ENCODE data around the gene ABHD12. TPM values are rescaled to one million over a fixed set of nuclear protein-coding genes. Genes with fewer than 3 reads are reported as not detected.

ABHD12 gene
- total and polyA plus RNA-seq, 2 donors (not counting 3 experiments of a cell fraction or from before 2014, with no cell fraction given): 19.2 to 36.0 TPM

- dilution Hi-C loops (cut with MboI; ENCODE audit: extremely low pct_ligation_motif_present, low sequenced_read_pairs): no loop called here
- no peaks in the 10 kb centered on the region for H3K27me3 ChIP-seq (ENCODE audit: control insufficient read depth in 2 of 2, insufficient read depth in 2 of 2, low read length in 2 of 2)
- H3K9me3 ChIP-seq (replicated peaks; ENCODE audit: control insufficient read depth, insufficient read depth, low read length): no peaks in the 10 kb centered on the region
- no peaks in the 10 kb centered on the region for H3K4me1 ChIP-seq (ENCODE audit: control insufficient read depth, extremely low read depth, insufficient read depth, low read length)
- no peaks in the 10 kb centered on the region for H3K79me2 ChIP-seq (ENCODE audit: control insufficient read depth, insufficient read depth, low read length)
- no peaks in the 10 kb centered on the region for H3K9me1 ChIP-seq (replicated peaks; ENCODE audit: control insufficient read depth, extremely low read depth, insufficient read depth, low read length)
- H4K20me1 ChIP-seq (replicated peaks; ENCODE audit: control insufficient read depth, extremely low read depth, insufficient read depth, low read length): no peaks in the 10 kb centered on the region
- ChIA-PET POLR2A (no interaction called here), CTCF (no interaction called here)
- BruUV-seq (replicated peaks): no TSS peak
- intact Hi-C loops (cut with micrococcal nuclease): no loop called here
- DNase-seq (ENCODE audit: low read depth, low spot score) (no peak), FAIRE-seq (no peak)
- H3K36me3 ChIP-seq (ENCODE audit: control insufficient read depth in 2 of 2, extremely low read depth in 1 of 2, insufficient read depth in 2 of 2, low read length in 2 of 2): peaks cover 3 to 61% of the 10 kb centered on the region in 2 experiments
- H3K9ac ChIP-seq (replicated peaks; ENCODE audit: extremely low read depth, insufficient read depth, low read length): no peak overlapping the region
- H3K4me2 ChIP-seq (ENCODE audit: insufficient read depth, low read length): no peak overlapping the region
- no peak overlapping the region for H3K27ac ChIP-seq (ENCODE audit: insufficient read depth, low read depth, low read length)
- no peak overlapping the region for H3K4me3 ChIP-seq (replicated peaks in 1 of 3; ENCODE audit: insufficient read depth in 1 of 3, low read depth in 1 of 3, low read length in 3 of 3)
- TF ChIP-seq GATA2 (IDR thresholded peaks at IDR 0.05; ENCODE audit: insufficient read depth, insufficient read length, low read depth, low read length) (no peak), MYC (IDR thresholded peaks at IDR 0.05; ENCODE audit: low read depth, low read length) (no peak), MAX (IDR thresholded peaks at IDR 0.05; ENCODE audit: insufficient read depth, insufficient read length) (no peak), POLR2AphosphoS5 (IDR thresholded peaks at IDR 0.05; ENCODE audit: insufficient read depth, low read depth, low read length) (no peak), JUN (IDR thresholded peaks at IDR 0.05; ENCODE audit: borderline replicate concordance, insufficient read depth, insufficient read length, low read depth) (no peak), CTCF (IDR thresholded peaks at IDR 0.05; ENCODE audit: extremely low read depth in 1 of 2, insufficient read depth in 1 of 2, low read depth in 1 of 2, low read length in 2 of 2) (no peak), EZH2 (IDR thresholded peaks at IDR 0.05; ENCODE audit: borderline replicate concordance, low read depth, low read length, severe bottlenecking) (no peak), FOS (IDR thresholded peaks at IDR 0.05; ENCODE audit: borderline replicate concordance, insufficient read depth, low read length) (no peak), POLR2A (IDR thresholded peaks at IDR 0.05; ENCODE audit: low read depth, low read length) (no peak)
- no peak overlapping the region for H2AFZ ChIP-seq (ENCODE audit: low read depth, low read length)
Observed at GRCh38 chr20:25276533-25277050, 114.0 kb downstream of the ABHD12 start.
